SU-DHL-6 (cell line): ENCODE data around the gene DHX30.

Experiments
- CTCF ChIP-seq: fragments of 200-600 bp; sonication (generic); IDR thresholded peaks from one replicate; pipeline ENCODE4 v1.5.1; 2017; ENCODE audit warnings: antibody characterized with exemption, mild to moderate bottlenecking, low read length, moderate library complexity; ENCODE audit not compliant: insufficient read depth, poor library complexity, severe bottlenecking
- EZH2phosphoT487 ChIP-seq: fragments of 200-600 bp; sonication (generic), shearing (Covaris generic); conservative IDR thresholded peaks from 2 replicates; pipeline ENCODE4 v1.6.1; 2018; ENCODE audit warnings: mild to moderate bottlenecking, antibody characterized with exemption, low read length, moderate library complexity, mixed read lengths

GRCh38 chr3:47849186-47849698, 46.3 kb downstream of the DHX30 start:
- TF ChIP-seq CTCF (no peak), EZH2phosphoT487 (no peak)
